Mesenchymal stem cell (in vitro differentiated cells and primary cell): ENCODE results near the gene SMAD6.

Experiments used
- DNase-seq: peaks from one replicate; pipeline ENCODE4 v3.0.0-alpha.2; 2013
- H2AFZ ChIP-seq: one replicate; pipeline ENCODE4 v1.6.1; 2013; ENCODE audit warnings: low read depth, mild to moderate bottlenecking, control low read depth, inconsistent platforms, low read length, moderate library complexity
- H2AK5ac ChIP-seq: 2 replicates; pipeline ENCODE4 v1.6.1; 2013; ENCODE audit warnings: low read length, moderate library complexity, mild to moderate bottlenecking, inconsistent platforms; ENCODE audit not compliant: severe bottlenecking
- H2BK120ac ChIP-seq: one replicate; pipeline ENCODE4 v1.6.1; 2013; ENCODE audit warnings: low read depth, mild to moderate bottlenecking, inconsistent platforms, low read length, moderate library complexity
- H2BK12ac ChIP-seq, 2 experiments: one replicate each; pipeline ENCODE4 v1.6.1; 2013; ENCODE audit warnings: inconsistent platforms in 2 of 2, low read length in 2 of 2, mild to moderate bottlenecking in 2 of 2, moderate library complexity in 2 of 2, control low read depth in 1 of 2
- H2BK15ac ChIP-seq: one replicate; pipeline ENCODE4 v1.6.1; 2013; ENCODE audit warnings: mild to moderate bottlenecking, low read depth, inconsistent platforms; ENCODE audit not compliant: poor library complexity, severe bottlenecking
- H2BK5ac ChIP-seq: 2 replicates; pipeline ENCODE4 v1.6.1; 2013; ENCODE audit warnings: low read depth, mild to moderate bottlenecking, low read length, control low read depth, inconsistent platforms; ENCODE audit not compliant: poor library complexity, severe bottlenecking
- H3K14ac ChIP-seq, 2 experiments: one replicate each; pipeline ENCODE4 v1.6.1; 2013; ENCODE audit warnings: inconsistent platforms in 2 of 2, low read length in 2 of 2, control low read depth in 1 of 2, mild to moderate bottlenecking in 1 of 2, moderate library complexity in 1 of 2
- H3K18ac ChIP-seq, 2 experiments: one replicate each; pipeline ENCODE4 v1.6.1; 2013; ENCODE audit warnings: inconsistent platforms in 2 of 2, low read length in 2 of 2, control low read depth in 1 of 2, low read depth in 1 of 2, mild to moderate bottlenecking in 1 of 2
- H3K23ac ChIP-seq, 2 experiments: one replicate each; pipeline ENCODE4 v1.6.1; 2013; ENCODE audit warnings: inconsistent platforms in 2 of 2, low read length in 2 of 2, mild to moderate bottlenecking in 2 of 2, moderate library complexity in 2 of 2, control low read depth in 1 of 2
- H3K27ac ChIP-seq: 2 replicates; pipeline ENCODE4 v1.5.1; 2013; ENCODE audit warnings: mild to moderate bottlenecking, moderate library complexity, low read length, control low read depth, inconsistent platforms; ENCODE audit not compliant: poor library complexity, severe bottlenecking
- H3K27me3 ChIP-seq, 2 experiments: 2 replicates each; pipeline versions ENCODE4 v1.6.1 to v1.7.0; 2013; ENCODE audit warnings: low read length in 2 of 2, mild to moderate bottlenecking in 2 of 2, moderate library complexity in 2 of 2, control low read depth in 1 of 2, inconsistent platforms in 1 of 2; ENCODE audit not compliant: control insufficient read depth in 1 of 2, insufficient read depth in 1 of 2
- H3K36me3 ChIP-seq, 2 experiments: 2 replicates each; pipeline versions ENCODE4 v1.6.1 to v1.7.0; 2013; ENCODE audit warnings: low read length in 2 of 2, control low read depth in 1 of 2, inconsistent platforms in 1 of 2, low read depth in 1 of 2, mild to moderate bottlenecking in 1 of 2; ENCODE audit not compliant: insufficient read depth in 2 of 2, control insufficient read depth in 1 of 2
- H3K4ac ChIP-seq, 2 experiments: one replicate each; pipeline ENCODE4 v1.6.1; 2013; ENCODE audit warnings: inconsistent platforms in 2 of 2, low read length in 2 of 2, mild to moderate bottlenecking in 2 of 2, moderate library complexity in 2 of 2, control low read depth in 1 of 2, low read depth in 1 of 2
- H3K4me1 ChIP-seq: 2 replicates; pipeline ENCODE4 v1.6.1; 2013; ENCODE audit warnings: low read depth, low read length, control low read depth; ENCODE audit not compliant: control insufficient read depth, insufficient read depth
- H3K4me2 ChIP-seq: 2 replicates; pipeline ENCODE4 v1.6.1; 2013; ENCODE audit warnings: low read length, mild to moderate bottlenecking, inconsistent platforms; ENCODE audit not compliant: poor library complexity, severe bottlenecking
- H3K4me3 ChIP-seq, 2 experiments: 2 replicates each; pipeline versions ENCODE4 v1.5.1 to v1.7.0; 2013; ENCODE audit warnings: low read length in 2 of 2, mild to moderate bottlenecking in 2 of 2, control low read depth in 1 of 2, low read depth in 1 of 2; ENCODE audit not compliant: insufficient read depth in 1 of 2
- H3K79me1 ChIP-seq: replicated peaks from 2 replicates; pipeline ENCODE4 v1.6.1; 2013; ENCODE audit warnings: mild to moderate bottlenecking, control low read depth, low read length, inconsistent platforms; ENCODE audit not compliant: poor library complexity, severe bottlenecking
- H3K9ac ChIP-seq: 2 replicates; pipeline ENCODE4 v1.7.0; 2013; ENCODE audit warnings: mild to moderate bottlenecking, low read length, moderate library complexity
- H3K9me3 ChIP-seq: 2 replicates; pipeline ENCODE4 v1.7.0; 2013; ENCODE audit warnings: mild to moderate bottlenecking, low read length; ENCODE audit not compliant: control insufficient read depth
- H4K8ac ChIP-seq: one replicate; pipeline ENCODE4 v1.6.1; 2013; ENCODE audit warnings: inconsistent platforms, mild to moderate bottlenecking, low read length, moderate library complexity
- H4K91ac ChIP-seq: one replicate; pipeline ENCODE4 v1.6.1; 2013; ENCODE audit warnings: mild to moderate bottlenecking, low read length, inconsistent platforms
- WGBS: methylation state at CpG from one replicate; pipeline ENCODE4 v1.1.7; 2013; ENCODE audit warnings: mixed read lengths; 5-methylcytosine and 5-hydroxymethylcytosine counted together

Gene SMAD6

GRCh38 chr15:66822114-66822513 lies 120.1 kb downstream of the SMAD6 start:
- Histone ChIP-seq H3K36me3 (no peaks in the 10 kb centered on the region), H3K4me2 (no peak overlapping the region), H3K4ac (no peak overlapping the region), H3K9me3 (no peaks in the 10 kb centered on the region), H3K23ac (no peak overlapping the region), H3K18ac (peak overlapping the region in 1 of 2 experiments; percentile 47), H4K91ac (peak overlapping the region; percentile 52), H4K8ac (no peak overlapping the region), H2BK5ac (no peak overlapping the region), H3K9ac (peak overlapping the region; percentile 59), H3K79me1 (no peaks in the 10 kb centered on the region), H3K4me3 (no peak overlapping the region), H2BK120ac (peak overlapping the region; percentile 71), H3K27me3 (no peaks in the 10 kb centered on the region), H3K14ac (peak overlapping the region in 1 of 2 experiments; percentile 51), H2BK12ac (peak overlapping the region; percentile 15 to 70), H2BK15ac (no peak overlapping the region), H3K4me1 (peaks cover 9% of the 10 kb centered on the region), H2AFZ (no peak overlapping the region), H2AK5ac (peak overlapping the region; percentile 15), H3K27ac (no peak overlapping the region)
- WGBS = 94% methylated on average over 6 of the region's 8 CpGs
- DNase-seq = no peak

GRCh38 chr15:66822576-66822975 lies 120.5 kb downstream of the SMAD6 start:
- H2AK5ac ChIP-seq = no peak overlapping the region
- no peaks in the 10 kb centered on the region for H3K27me3 ChIP-seq
- peaks cover 9% of the 10 kb centered on the region for H3K4me1 ChIP-seq
- no peak for DNase-seq
- peak overlapping the region; percentile 9 to 56 for H3K18ac ChIP-seq
- H3K79me1 ChIP-seq = no peaks in the 10 kb centered on the region
- no peak overlapping the region for H2BK5ac ChIP-seq
- H4K8ac ChIP-seq = no peak overlapping the region
- no peak overlapping the region for H3K4me3 ChIP-seq
- H3K4ac ChIP-seq = peak overlapping the region in 1 of 2 experiments; percentile 14
- H3K23ac ChIP-seq = peak overlapping the region in 1 of 2 experiments; percentile 20
- H3K9ac ChIP-seq = peak overlapping the region; percentile 59
- H4K91ac ChIP-seq = no peak overlapping the region
- 92% methylated on average over 4 of the region's 4 CpGs for WGBS
- H3K9me3 ChIP-seq = no peaks in the 10 kb centered on the region
- peak overlapping the region in 1 of 2 experiments; percentile 51 for H3K14ac ChIP-seq
- H3K4me2 ChIP-seq = no peak overlapping the region
- H2BK12ac ChIP-seq = peak overlapping the region; percentile 38 to 70
- no peak overlapping the region for H3K27ac ChIP-seq
- no peak overlapping the region for H2AFZ ChIP-seq
- peak overlapping the region; percentile 56 for H2BK15ac ChIP-seq
- H2BK120ac ChIP-seq = peak overlapping the region; percentile 71
- H3K36me3 ChIP-seq = no peaks in the 10 kb centered on the region

- H3K23ac ChIP-seq = no peak overlapping the region
These were observed 121.6 kb downstream of the SMAD6 start for GRCh38 chr15:66823601-66824000.

GRCh38 chr15:66824424-66824823 lies 122.4 kb downstream of the SMAD6 start:
- Histone ChIP-seq H2AK5ac (no peak overlapping the region), H3K23ac (no peak overlapping the region), H3K18ac (no peak overlapping the region), H3K4ac (no peak overlapping the region), H2BK15ac (no peak overlapping the region), H3K4me3 (no peak overlapping the region), H3K4me2 (no peak overlapping the region), H3K9me3 (no peaks in the 10 kb centered on the region), H4K8ac (no peak overlapping the region), H3K14ac (no peak overlapping the region), H3K27me3 (no peaks in the 10 kb centered on the region), H3K36me3 (no peaks in the 10 kb centered on the region), H2BK120ac (no peak overlapping the region), H2BK12ac (no peak overlapping the region), H4K91ac (no peak overlapping the region), H3K27ac (no peak overlapping the region), H2AFZ (no peak overlapping the region), H2BK5ac (no peak overlapping the region), H3K9ac (no peak overlapping the region), H3K4me1 (peaks cover 6% of the 10 kb centered on the region), H3K79me1 (no peaks in the 10 kb centered on the region)
- 96% methylated on average over 3 of the region's 3 CpGs for WGBS
- DNase-seq = no peak

More at GRCh38 chr15:66823601-66824000, 121.6 kb downstream of the SMAD6 start:
- WGBS = 98% methylated on average over 9 of the region's 9 CpGs
- Histone ChIP-seq H3K4me2 (no peak overlapping the region), H3K79me1 (no peaks in the 10 kb centered on the region), H2AK5ac (no peak overlapping the region), H3K36me3 (no peaks in the 10 kb centered on the region), H2BK120ac (no peak overlapping the region), H3K18ac (no peak overlapping the region), H3K14ac (no peak overlapping the region), H3K4me1 (peaks cover 9% of the 10 kb centered on the region), H2BK12ac (peak overlapping the region in 1 of 2 experiments; percentile 20), H4K91ac (no peak overlapping the region), H4K8ac (no peak overlapping the region), H3K27me3 (no peaks in the 10 kb centered on the region), H3K4ac (no peak overlapping the region), H2AFZ (no peak overlapping the region), H2BK5ac (no peak overlapping the region), H3K9ac (no peak overlapping the region), H2BK15ac (peak overlapping the region; percentile 54), H3K9me3 (no peaks in the 10 kb centered on the region), H3K27ac (no peak overlapping the region), H3K4me3 (no peak overlapping the region)
- no peak for DNase-seq
